Activated CD8-positive, alpha-beta memory T cell treated with anti-CD3 and anti-CD28 coated beads, Interleukin-2, amount 10 ng/mL, durations not matched to agents 7 days and 5 days (primary cell): ENCODE results near the gene CLEC20A. TPM values are rescaled to one million over a fixed set of nuclear protein-coding genes. Genes with fewer than 3 reads are reported as not detected.

Experiments used
- ATAC-seq: fragments of 150-1000 bp; cut with Tn5 transposase; one replicate; pipeline ENCODE4 v1.10.0; 2021; ENCODE audit warnings: moderate library complexity
- CTCF ChIA-PET: fragments of 350-600 bp; sonication (Branson Sonifier 250); formaldehyde crosslinking; loops from one replicate; lab custom pipeline; 2021; ENCODE audit warnings: antibody characterized with exemption; lab: Charles Lee
- DNase-seq: peaks from one replicate; pipeline ENCODE4 v3.0.0-alpha.2; 2020
- H3K27ac Mint-ChIP-seq: one replicate; pipeline ENCODE4 v1.8.0; 2021; ENCODE audit warnings: mild to moderate bottlenecking, mixed read lengths
- H3K27me3 Mint-ChIP-seq: one replicate; pipeline ENCODE4 v1.8.0; 2021; ENCODE audit warnings: mixed read lengths
- H3K36me3 Mint-ChIP-seq: one replicate; pipeline ENCODE4 v1.8.0; 2021; ENCODE audit warnings: mild to moderate bottlenecking, mixed read lengths
- H3K4me1 Mint-ChIP-seq: one replicate; pipeline ENCODE4 v1.8.0; 2021; ENCODE audit warnings: mixed read lengths
- H3K4me3 Mint-ChIP-seq: one replicate; pipeline ENCODE4 v1.8.0; 2021; ENCODE audit warnings: mild to moderate bottlenecking, moderate library complexity, mixed read lengths
- H3K9me3 Mint-ChIP-seq: one replicate; pipeline ENCODE4 v1.8.0; 2022; ENCODE audit warnings: low read depth, mixed read lengths
- total RNA-seq, 2 experiments: library from RNA; stranded (reverse); gene quantifications; one replicate each; pipeline ENCODE4 v1.2.3, GENCODE V29; 2021

The CLEC20A gene
- total RNA-seq, 2 experiments from 2014 or later, result not detected

DNA sequence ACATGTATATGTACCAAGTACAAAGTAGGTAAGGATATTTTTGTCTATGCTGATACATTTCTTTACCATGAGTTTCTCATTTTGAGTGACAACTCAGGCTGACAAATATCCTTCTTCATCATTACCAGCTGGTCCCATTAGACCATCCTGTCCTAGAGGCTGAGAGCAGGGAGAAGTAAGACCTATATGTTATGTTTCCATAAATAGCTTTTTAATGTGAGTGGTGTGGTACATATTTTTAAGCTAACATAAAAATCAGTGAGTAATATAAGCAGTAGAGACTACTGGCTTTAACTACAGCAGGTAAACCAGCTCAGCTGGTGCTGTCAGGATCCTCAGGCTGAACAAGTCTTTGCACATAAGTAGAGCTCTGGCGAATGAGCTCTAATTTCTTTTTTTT, 62.4 kb downstream of the CLEC20A start:
- no peak overlapping the region for H3K4me3 Mint-ChIP-seq
- CTCF ChIA-PET, result interaction anchor here (1.1 kb wide), 1 partner anchor 68 kb away, joined by 3 read pairs; no protein-coding TSS in a partner anchor
- H3K27me3 Mint-ChIP-seq, result no peaks in the 10 kb centered on the region
- no peaks in the 10 kb centered on the region for H3K4me1 Mint-ChIP-seq
- ATAC-seq (no peak), DNase-seq (no peak)
- H3K9me3 Mint-ChIP-seq, result no peaks in the 10 kb centered on the region
- no peaks in the 10 kb centered on the region for H3K36me3 Mint-ChIP-seq
- H3K27ac Mint-ChIP-seq, result no peak overlapping the region

Other genes starting within 250 kb of the CLEC20A start
- not detected for gene TEX35, start 16.1 kb upstream of the CLEC20A start, total RNA-seq
- gene RALGPS2, start 228.3 kb upstream of the CLEC20A start, total RNA-seq, result 1 to 10 TPM; 1.4 to 1.9 TPM